Measurements from ENCODE around the gene ERBB2. TPM values are rescaled to one million over a fixed set of nuclear protein-coding genes. Genes with fewer than 3 reads are reported as not detected.

The ERBB2 gene
- total and polyA plus RNA-seq, 4 donors, result 32.2 to 130 (median 79.5) TPM

DNA sequence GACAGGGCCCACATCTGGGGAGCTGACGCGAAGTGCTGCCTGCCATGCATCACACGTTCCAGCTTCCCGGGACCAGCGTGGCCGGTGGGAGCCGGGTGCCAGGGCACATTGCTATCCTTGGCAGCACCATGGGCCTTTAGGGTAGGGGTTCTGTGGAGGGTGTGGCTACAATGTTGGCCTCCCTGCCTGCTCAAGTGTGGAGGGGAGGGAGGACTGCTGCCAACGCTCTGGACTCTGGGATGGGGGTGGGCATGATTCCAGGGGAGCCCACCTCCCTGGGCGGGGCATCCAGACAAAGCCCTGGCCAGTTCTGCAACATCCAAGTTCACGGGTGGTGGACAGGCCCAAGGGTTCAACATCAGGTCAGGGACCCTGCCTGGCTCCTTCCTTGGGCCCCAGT, 51.8 kb downstream of the ERBB2 start:
- TF ChIP-seq, protein P1, sequence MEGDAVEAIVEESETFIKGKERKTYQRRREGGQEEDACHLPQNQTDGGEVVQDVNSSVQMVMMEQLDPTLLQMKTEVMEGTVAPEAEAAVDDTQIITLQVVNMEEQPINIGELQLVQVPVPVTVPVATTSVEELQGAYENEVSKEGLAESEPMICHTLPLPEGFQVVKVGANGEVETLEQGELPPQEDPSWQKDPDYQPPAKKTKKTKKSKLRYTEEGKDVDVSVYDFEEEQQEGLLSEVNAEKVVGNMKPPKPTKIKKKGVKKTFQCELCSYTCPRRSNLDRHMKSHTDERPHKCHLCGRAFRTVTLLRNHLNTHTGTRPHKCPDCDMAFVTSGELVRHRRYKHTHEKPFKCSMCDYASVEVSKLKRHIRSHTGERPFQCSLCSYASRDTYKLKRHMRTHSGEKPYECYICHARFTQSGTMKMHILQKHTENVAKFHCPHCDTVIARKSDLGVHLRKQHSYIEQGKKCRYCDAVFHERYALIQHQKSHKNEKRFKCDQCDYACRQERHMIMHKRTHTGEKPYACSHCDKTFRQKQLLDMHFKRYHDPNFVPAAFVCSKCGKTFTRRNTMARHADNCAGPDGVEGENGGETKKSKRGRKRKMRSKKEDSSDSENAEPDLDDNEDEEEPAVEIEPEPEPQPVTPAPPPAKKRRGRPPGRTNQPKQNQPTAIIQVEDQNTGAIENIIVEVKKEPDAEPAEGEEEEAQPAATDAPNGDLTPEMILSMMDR (IDR thresholded peaks at IDR 0.05; ENCODE audit: control extremely low read depth, extremely low read depth), result no peak

DNA sequence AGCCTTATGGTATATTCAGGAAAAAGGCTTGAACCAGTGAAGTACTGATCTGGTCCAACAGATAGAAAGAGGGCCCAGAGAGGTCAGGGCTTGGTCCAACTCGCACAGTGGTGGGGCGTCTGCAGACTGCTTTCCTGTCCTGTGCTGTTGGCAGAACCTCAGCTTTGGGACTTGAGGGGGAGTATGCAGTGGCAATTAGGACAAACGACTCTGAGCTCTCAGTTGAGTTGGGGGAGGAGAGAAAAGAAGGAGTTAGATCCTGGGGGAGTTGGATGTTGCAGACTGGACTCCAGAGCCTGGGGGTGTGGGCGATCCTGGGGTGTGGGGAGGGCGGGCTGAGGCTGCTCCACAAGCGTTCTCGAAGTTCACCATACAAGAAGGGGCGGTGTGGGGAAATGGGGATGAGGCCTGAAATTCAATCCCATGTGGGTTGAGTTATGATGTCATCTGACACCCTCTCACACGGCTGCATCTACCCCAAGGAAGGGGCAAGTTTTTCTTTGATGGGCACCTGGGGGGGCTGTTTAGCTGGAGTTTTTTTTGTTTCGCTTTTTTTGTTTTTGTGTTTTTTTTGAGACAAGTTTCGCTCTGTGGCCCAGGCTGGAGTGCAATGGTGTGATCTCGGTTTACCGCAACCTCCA, 52.5 kb downstream of the ERBB2 start:
- 85 to 92% methylated on average over 13 of the region's 13 CpGs for WGBS, 2 donors
- Histone ChIP-seq H3K27ac (ENCODE audit: low read depth in 1 of 2, low read length in 1 of 2) (no peak overlapping the region), H3K36me3 (ENCODE audit: control insufficient read depth in 4 of 4, insufficient read depth in 4 of 4, low read length in 4 of 4) (no peaks in the 10 kb centered on the region), H3K4me3 (no peak overlapping the region), H3K9ac (ENCODE audit: insufficient read depth in 1 of 2, low read length in 2 of 2) (no peak overlapping the region), H3K27me3 (ENCODE audit: control insufficient read depth in 3 of 3, insufficient read depth in 3 of 3, low read length in 2 of 3) (no peaks in the 10 kb centered on the region), H3K9me3 (ENCODE audit: control insufficient read depth in 4 of 4, insufficient read depth in 3 of 4, low read length in 3 of 4) (no peaks in the 10 kb centered on the region), H3K4me1 (ENCODE audit: control insufficient read depth in 5 of 5, insufficient read depth in 5 of 5, low read length in 5 of 5) (peaks cover 0 to 19% (median 0%) of the 10 kb centered on the region in 5 donors)
- ATAC-seq (ENCODE audit: insufficient read depth, low FRiP score) (no peak), DNase-seq (no peak)
- TF ChIP-seq, protein P1 (IDR thresholded peaks at IDR 0.05; ENCODE audit: control extremely low read depth, extremely low read depth), result no peak

More for the DNA sequence above, 51.8 kb downstream of the ERBB2 start:
- Histone ChIP-seq H3K27me3 (ENCODE audit: control insufficient read depth in 3 of 3, insufficient read depth in 3 of 3, low read length in 2 of 3) (no peaks in the 10 kb centered on the region), H3K9ac (ENCODE audit: insufficient read depth in 1 of 2, low read length in 2 of 2) (no peak overlapping the region), H3K36me3 (ENCODE audit: control insufficient read depth in 4 of 4, insufficient read depth in 4 of 4, low read length in 4 of 4) (no peaks in the 10 kb centered on the region), H3K4me1 (ENCODE audit: control insufficient read depth in 5 of 5, insufficient read depth in 5 of 5, low read length in 5 of 5) (peaks cover 0 to 19% (median 0%) of the 10 kb centered on the region in 5 donors), H3K27ac (ENCODE audit: low read depth in 1 of 2, low read length in 1 of 2) (no peak overlapping the region), H3K4me3 (no peak overlapping the region), H3K9me3 (ENCODE audit: control insufficient read depth in 4 of 4, insufficient read depth in 3 of 4, low read length in 3 of 4) (no peaks in the 10 kb centered on the region)
- WGBS, 2 donors, result 64 to 70% methylated on average over 10 of the region's 10 CpGs
- DNase-seq, result no peak
- no peak for ATAC-seq (ENCODE audit: insufficient read depth, low FRiP score)

DNA sequence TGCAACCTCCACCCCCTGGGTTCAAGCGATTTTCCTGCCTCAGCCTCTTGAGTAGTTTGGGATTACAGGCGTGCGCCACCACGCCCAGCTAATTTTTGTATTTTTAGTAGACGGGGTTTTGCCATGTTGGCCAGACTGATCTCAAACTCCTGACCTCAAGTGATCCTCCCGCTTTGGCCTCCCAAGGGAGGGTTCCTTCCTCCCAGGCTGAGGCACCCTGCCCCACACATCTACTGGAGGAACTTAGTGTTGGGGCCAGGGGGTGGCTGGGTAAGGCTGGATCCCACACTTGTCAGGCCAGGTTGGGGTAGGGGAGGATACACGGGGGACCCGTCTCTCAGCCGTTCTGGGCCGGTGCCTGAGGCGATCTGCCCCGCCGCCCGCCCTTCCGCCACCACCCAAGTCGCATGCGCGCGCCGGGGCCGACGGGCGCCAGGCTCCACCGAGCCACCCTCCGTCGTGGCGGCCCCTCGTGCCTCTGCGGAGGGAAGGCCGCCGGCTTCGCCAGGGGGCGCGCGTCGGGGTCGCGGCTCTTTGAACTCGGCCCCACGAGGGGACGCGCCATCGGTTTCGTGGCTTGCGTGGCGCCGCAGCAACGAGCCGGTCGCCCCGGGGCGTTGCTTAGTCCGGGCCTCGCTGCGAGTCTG, 53.8 kb downstream of the ERBB2 start:
- H3K9ac ChIP-seq (ENCODE audit: insufficient read depth in 1 of 2, low read length in 2 of 2), result no peak overlapping the region
- DNase-seq, result peak; percentile 45 to 59 (median 47)
- 5 to 6% methylated on average over 54 to 55 of the region's 55 CpGs for WGBS, 2 donors
- peaks cover 0 to 19% (median 0%) of the 10 kb centered on the region in 5 donors for H3K4me1 ChIP-seq (ENCODE audit: control insufficient read depth in 5 of 5, insufficient read depth in 5 of 5, low read length in 5 of 5)
- peak overlapping the region; percentile 45 for H3K4me3 ChIP-seq
- no peaks in the 10 kb centered on the region for H3K36me3 ChIP-seq (ENCODE audit: control insufficient read depth in 4 of 4, insufficient read depth in 4 of 4, low read length in 4 of 4)
- H3K9me3 ChIP-seq (ENCODE audit: control insufficient read depth in 4 of 4, insufficient read depth in 3 of 4, low read length in 3 of 4), result no peaks in the 10 kb centered on the region
- peak; percentile 36 for ATAC-seq (ENCODE audit: insufficient read depth, low FRiP score)
- peak overlapping the region; percentile 82 to 91 for H3K27ac ChIP-seq (ENCODE audit: low read depth in 1 of 2, low read length in 1 of 2)
- no peaks in the 10 kb centered on the region for H3K27me3 ChIP-seq (ENCODE audit: control insufficient read depth in 3 of 3, insufficient read depth in 3 of 3, low read length in 2 of 3)
- TF ChIP-seq, protein P1 (IDR thresholded peaks at IDR 0.05; ENCODE audit: control extremely low read depth, extremely low read depth), result peak; percentile 20

Data from lung (tissue), 12 donors.